COLO829 (cell line): ENCODE measurements around the gene EVA1A.
A peak's percentile ranks its signal among the peaks of the same experiment; 100 is the strongest.

ENCODE experiments used
- DNase-seq: peaks from one replicate; pipeline ENCODE4 v3.0.0; 2012; ENCODE audit warnings: low spot score

The EVA1A gene, protein sequence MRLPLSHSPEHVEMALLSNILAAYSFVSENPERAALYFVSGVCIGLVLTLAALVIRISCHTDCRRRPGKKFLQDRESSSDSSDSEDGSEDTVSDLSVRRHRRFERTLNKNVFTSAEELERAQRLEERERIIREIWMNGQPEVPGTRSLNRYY

DNA sequence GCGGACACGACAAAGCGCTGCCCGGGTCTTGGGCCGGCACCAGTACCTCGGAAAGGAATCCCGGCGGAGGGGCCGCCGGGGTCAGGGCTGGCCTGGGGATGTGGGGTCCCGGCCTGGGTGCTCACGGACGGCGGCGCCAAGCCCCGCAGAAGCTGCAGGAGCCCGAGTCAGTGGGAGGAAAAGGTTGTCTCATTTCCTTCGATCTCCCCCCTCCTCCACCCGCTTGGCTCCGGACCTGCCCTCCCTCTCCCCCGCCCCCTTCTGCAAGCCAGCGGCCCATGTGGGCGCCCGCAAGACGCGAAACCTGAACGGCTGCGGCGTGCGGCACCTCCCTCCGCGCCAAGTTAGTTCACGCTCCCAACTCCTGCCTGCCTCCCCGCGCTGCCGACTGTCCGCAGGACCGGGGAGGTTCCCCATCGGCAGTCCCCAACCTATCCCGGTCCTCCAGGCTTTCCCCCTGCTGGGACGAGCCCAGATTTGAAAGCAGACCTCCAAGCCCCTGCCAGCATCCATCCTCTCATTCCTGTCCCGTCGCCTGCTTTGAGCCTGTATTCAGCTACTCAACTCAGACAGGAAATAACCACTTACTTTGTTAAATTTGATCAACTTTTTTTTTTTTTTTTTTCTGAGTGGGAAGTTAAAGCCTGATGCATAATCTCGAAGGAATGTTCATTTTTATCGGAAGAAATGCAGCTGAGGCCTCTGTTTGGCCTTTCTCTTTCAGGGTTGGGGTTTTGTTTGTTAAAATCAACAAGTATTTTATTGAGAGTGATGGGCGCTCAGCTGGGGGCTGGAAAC is at the start of gene EVA1A:
Gene EVA1A, minus strand, starts transcription at position 172 of the 798 bp plus-strand sequence. CDS start 42,799 bp downstream, outside the sequence.
- DNase-seq = peak; percentile 57

DNA sequence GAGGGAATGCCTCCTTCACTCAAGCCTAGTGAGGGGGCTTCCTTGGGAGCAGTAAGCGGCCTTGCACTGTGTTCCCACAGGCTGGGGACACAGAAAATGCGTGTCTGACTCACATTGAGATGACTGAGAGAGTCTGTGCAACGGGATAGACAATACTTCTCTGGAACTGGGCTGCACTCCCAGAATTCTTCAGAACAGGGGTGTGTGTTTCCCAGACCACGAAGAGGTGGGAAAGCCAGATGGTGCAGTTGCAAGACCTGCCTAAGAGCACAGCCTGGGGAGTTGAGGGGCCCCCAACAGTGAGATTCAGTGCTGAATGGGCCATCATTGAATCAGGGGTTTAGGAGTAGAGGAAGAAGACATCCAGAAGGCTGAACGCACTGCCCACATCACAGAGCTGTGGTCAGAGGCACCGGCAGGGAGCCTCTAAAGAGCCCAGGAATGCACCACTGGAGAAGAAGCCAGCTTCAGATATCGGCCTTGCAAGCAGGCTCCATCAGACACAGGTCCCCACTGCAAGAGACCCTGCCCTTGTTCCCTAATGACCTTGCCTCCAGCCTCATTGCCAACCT is 49.3 kb upstream of the EVA1A start:
- DNase-seq = no peak

DNA sequence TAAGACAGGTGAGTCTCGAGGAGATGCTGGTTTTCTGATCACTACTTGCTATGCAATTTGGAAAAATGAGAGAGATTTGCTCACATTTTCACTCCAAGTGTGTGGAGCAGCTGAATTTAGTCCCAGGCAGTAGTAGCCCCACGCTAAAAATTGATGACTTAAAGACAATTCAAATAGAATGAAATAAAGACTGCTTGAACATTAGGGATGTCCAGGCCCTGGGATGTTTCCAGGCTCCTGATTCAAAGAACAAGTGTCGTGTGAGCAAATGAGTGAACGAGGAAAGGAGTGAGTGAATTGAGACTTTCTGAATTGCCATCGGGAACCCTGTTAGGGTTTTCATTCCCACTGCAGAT is 48.6 kb upstream of the EVA1A start:
- no peak for DNase-seq

DNA sequence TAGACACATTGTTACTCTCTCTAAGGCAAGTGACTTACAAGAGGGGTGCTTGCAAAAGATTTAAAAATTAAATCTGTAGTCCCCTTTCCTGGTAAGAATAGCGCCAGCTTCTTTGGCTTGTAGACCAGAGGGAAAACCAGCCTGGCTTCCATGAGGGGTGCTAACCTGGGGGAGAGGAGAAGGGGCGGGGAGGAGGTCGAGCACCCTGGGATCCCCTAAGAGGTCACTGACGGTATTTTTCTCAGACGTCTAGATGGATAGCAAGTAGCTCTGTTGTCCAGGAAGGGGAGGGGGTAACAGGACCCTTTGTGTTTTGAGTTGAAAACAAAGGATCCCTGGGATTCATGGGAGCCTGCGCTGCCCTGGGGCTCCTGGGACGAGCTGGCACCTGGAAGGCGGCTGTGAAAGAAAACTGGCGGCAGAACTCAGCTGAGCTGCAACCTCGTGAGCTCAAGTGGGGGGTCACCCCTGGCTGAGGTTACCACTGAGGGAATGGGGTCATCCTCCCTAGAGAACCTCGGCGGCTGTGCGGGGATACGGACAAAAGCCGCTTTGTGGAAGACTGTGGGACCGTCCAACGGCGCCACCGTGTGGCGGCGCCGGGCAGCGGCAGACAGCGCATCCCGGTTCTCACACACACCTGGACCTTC is 48.1 kb upstream of the EVA1A start:
- peak; percentile 88 for DNase-seq

DNA sequence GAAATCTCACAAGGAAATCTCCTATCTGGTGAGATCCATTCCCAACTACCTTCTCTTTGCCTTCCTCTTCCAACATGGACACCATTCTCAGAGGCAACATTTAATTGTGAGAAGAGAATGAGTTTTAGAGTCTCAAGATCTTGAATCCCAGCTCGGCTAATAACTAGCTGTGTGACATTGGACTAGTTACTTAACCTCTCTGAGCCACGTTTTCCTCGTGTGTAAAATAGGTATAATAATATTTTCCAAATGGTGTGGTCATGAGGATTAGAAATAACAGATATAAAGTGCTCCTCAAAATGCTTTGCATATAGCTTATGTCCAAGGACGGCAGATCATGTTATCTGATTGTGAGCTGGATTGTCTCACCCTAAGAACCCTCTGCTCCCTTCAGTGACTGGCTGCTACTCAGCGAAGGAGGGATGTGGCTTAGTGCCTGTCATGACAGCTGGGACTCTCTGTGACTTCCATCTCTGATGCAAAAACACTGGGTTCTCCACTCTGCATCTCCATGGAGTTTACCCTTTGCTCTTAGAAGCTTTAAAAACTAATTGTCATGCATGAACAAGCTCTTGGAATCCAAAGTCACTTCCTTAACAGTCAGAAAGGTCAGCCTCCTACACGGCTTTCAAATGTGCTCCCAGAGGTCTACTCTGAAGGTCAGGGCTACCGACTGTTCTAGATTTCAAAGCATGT is 47.4 kb upstream of the EVA1A start:
- DNase-seq = peak; percentile 71

DNA sequence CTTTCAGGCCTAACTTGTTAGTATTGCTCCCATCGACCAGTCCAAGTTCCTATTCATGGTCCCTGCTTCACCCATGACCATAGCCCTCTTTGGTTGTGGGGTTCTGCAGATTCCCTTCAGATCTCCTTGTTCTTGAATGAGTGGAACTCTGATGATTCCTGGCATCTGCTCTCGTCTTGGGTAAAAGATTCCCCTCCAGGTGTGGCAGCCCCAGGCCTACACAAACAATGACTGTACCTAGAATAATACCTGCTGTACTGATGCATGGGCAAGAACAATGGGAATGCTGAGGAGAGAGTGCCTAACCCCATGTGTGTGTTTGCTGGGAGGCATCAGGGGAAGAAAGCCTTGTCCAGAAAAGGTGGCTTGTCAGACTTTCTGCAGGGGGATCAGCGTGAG is 46.7 kb upstream of the EVA1A start:
- no peak for DNase-seq

DNA sequence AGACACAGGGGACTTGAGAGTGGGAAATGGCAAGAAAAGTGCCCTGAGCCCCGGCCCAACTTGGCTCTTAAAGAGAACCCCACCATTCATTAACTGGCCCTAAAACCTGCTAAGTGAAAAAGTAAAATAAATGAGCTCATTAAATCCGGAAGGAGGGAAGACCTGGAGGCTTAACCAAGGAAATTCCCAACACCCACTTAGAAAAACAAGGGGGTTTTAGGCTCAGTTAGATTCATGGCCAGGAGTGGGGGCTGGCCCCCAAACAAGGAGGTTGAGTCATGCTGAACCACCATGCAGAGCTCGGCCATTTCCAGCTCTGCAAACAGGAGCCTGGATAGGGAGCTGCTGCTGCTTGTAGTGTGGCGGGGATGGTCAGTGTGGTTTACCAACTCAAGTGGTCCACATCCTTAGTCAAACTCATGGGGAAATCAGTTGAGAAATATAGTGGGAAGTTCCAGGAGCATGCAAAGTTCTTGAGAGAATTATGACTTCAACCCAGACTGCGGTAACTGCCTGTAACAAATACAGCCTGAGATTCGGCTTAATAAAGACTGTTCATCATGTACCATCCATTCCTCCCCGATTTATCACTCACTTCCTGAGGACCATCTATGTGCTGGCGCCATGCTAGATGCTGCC is 46.1 kb upstream of the EVA1A start:
- no peak for DNase-seq

DNA sequence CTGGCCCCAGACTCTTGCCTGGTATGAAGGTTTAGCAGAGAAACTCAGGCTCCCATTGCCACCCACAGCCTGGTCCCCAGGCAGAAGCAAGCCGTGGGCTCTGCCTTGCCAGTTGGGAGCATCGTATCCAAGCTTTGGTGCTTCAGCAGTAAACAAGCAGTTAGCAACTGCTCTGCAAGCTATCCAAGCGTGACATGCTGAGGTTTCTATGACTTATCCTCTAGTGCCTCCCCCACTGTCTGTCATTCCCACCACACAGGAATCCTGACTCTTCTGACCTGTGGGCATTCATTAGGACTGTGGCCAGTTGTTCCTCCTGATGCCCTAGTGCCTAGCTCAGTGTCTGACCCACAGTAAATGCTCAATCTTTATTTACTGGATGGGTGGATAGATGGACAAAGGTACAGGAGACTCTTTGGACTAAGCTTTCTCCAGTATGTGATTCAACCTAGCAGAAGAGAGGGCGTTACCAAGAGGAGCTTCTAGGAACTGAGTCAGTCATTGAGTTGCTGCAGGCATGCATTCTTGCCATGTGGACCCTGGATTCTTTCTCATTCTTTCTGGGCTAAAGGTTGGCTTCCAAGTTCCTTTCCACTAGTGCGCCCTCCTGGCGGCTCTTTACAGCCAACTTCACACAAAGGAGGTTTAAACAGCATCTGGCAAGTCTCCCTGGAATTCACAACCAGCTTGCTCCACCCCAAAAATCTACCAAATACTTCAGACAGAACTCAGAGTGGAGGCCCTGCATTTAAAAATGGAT is 45.2 kb upstream of the EVA1A start:
- DNase-seq = peak; percentile 39

DNA sequence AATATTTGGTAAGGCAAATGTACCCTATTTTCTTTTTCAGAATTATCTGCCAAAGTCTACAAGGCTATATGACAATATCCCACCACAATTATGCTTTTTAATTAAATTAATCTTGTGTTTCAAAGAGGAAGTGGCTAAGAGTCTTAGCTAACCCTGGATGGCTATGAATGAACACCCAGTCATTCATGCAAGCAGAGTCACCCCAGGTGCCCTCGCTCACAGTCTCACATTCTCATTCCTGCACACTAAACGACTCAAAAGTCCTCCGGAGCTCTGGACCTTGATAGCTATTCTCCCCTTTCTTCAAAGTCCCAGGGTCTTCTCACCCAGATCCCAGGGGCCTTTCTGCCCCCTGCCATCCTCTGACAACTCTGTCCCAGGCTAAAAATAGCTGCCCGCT is 43.7 kb upstream of the EVA1A start:
- DNase-seq = no peak

DNA sequence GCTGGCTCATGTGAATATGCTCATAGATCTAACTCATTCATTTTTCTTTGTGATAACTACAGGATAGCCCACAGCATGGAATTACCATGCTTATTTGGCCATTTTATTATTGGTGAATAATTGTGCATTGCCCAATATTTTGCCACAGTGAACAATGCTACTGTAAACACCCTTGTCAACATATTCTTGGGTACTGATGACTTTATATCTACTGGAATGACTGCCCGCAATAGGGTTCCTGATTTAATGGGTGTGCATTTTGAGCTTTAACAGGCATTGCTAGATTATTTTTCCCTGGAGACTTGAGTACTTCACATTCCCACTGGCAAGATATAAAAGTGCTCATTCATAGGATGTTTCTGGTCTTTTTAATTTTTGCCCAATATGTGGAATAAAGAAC is 42.7 kb upstream of the EVA1A start:
- no peak for DNase-seq

DNA sequence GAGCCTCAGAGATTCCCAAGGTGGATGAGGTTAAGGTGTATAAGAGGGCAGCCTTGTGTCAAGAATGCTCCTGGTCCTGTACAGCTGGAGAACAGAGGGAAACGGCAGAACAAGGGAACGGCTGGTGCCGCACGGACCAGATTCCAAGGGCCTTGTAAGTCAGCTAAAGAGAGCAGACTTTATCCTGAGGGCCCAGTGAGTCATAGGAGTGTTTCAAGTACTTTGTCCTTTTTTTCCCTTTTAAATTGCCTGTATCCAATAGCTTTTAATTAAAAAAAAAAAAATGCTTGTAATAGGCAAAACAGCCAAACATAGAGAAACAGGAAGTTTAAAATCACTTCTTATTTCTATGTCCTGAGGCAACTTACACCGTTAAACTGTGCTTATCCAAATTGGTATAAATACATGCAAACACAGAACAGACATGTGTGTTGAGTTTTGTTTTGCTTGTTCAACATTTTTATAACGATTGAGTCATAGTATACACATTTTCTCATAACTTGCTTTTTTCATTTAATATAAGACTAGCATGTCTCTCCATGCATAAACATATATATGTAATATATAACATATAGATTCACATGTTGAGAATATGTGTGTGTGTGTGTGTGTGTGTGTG is 42.1 kb upstream of the EVA1A start:
- DNase-seq = peak; percentile 89

DNA sequence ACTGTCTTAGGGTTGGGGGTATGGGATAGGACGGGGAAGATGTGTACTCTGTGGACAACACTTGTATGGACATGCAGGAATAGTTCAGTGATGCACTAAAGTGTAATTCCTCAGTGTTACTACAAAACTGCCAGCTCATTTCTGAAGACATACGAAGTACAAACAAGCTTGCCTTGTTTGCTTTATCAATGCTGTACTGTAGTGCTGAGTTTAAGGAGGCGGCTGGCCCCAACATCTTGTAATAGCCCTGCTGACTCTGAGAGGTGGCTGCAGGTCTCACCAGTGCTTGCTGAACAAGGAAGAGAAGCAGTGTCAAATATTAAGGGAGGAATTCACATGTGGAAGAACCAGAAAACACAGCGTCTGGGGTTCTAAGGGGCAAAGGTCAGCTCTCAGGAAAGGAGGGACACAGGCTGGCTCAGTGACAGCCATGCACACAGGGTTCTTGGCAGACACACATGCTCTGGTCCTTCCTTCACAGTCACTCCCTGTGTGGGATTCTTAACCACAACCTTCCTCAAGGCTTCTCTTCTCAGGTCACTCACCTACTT is 39.8 kb upstream of the EVA1A start:
- peak; percentile 88 for DNase-seq

DNA sequence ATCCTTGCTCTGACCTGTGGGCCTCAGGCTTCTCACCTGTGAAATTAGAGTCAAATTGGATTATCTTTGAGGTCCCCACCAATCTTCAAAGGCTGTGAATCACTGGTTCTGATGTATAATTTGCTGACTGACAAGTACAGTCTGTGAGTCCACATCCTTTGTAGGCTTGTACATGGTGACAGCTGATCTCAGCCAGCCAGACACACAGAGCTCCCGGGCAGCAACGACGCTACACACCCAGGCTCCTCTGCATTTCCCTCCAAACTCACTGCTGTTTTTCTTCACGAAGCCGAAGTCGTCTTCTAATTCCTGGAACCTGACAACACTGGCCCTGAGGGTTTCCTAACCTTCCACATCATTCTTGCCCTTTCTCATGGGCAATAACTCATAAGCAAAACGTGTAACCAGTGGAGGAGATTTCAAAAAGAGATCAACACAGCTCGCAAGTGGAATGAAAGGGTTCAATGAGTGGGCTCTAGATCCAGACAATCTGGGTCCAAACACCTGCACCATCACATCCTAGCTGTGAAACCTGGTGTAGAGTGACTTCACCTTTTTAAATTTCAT is 37.9 kb upstream of the EVA1A start:
- no peak for DNase-seq

DNA sequence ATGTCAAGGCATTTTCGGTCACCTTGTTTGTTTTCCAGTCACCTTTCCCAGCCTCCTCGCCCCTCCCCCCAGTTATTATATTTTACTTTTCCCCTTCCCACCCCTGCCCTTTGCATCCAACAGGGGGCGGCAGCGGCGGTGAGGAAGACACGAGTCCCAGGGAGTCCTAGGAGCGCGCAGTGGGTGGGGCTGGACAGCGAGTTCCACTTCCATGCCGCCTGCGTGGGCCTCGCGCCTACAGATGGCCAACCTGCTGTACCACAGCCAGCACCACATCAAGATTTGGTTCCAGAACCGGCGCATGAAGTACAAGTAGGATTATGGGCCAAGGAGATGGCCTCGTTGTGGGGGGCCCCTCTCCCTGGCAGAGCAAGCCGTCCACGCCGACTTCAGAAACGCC is 37.2 kb upstream of the EVA1A start:
- DNase-seq = no peak

DNA sequence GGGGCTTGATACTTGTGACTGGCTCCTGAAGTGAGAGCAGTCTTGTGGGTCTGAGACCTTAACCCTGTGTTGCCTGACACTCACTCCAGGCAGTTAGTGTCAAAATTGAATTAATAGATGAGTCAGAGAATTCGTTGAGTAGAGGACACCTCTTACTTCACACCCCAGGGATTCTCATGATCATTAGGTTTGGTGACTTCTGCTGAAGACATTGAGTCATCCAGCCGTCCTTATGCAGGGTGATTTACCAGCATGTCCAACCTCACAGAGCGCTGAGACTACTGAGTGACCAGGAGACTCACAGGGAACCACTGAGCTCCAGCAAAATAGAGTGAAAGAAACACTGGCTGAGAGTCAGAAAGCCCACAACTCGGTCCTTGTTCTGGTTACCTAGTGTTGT is 36.0 kb upstream of the EVA1A start:
- no peak for DNase-seq

DNA sequence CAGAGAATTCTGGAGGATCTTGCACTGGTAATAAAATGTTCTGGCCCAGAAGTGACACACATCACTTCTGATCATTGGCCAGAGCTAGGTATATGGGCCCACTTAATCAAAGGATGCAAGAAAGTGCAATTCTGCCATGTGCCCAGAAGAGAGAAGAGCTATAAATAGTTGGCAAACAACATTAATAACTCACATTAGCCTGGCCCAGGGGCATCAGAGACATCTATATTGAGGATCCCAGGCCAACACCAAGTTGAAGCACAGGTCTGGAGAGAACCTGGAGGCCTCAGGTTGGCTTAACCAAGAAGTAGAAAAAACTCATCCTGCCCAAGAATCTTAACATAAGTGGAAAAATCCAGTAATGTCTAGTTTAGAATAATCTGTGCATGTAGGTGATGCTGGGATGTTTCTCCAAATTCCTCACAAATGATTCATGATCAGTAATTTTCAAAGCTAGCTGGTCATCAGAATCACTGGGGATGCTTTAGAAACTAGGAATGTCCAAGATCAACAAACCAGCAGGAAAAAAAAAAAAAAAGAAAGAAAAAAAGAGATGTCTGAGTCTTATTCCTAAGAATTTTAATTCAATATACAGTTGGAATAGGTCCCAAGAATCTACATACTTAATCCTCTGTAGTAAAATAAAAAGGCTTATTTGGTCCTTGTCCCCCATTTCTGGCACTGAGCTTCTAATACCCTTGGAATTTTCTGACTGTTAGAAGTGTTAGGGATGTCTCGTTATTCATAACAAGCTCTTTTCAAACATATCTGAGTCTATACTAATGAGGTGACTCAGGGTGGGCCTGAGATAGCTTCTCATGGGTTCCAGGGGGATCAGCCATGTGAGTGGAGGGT is 35.0 kb upstream of the EVA1A start:
- DNase-seq = no peak

DNA sequence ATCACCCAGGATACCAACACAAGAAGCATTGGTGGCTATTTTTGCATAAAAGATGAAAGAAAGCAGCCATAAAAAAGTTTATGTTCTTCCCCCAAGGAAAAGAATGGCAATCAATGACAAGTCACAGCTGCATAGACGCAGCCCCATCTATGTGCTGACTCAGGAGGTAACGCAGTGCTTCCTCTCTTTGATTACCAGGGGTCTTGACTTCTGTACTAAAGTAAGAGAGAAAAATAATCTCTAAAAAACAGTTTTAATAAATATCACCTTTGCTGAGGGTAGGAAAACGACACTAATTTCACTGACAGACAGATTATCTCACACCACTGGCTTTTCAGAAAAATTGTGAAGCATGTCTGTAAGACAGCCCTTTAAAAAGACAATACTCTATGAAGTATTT is 33.9 kb upstream of the EVA1A start:
- DNase-seq = no peak

DNA sequence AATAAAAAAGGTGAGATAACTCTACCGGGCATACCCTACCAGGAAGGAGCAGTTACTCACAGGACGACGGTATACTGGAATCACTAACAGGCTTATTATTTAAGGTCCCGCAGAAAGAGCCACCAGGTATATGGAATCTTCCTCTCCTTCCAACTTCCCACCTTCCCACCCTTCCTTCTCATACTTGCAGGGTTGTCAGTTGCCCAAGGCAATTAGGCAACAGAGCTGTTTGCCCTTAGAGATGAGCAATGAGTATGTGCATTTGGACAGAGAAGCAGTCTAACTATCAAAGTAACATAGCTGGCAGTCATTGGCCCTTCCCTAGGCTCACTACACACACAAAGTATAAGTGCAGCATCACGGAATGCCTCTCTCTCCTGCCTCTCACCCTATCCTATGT is 32.1 kb upstream of the EVA1A start:
- DNase-seq = no peak

DNA sequence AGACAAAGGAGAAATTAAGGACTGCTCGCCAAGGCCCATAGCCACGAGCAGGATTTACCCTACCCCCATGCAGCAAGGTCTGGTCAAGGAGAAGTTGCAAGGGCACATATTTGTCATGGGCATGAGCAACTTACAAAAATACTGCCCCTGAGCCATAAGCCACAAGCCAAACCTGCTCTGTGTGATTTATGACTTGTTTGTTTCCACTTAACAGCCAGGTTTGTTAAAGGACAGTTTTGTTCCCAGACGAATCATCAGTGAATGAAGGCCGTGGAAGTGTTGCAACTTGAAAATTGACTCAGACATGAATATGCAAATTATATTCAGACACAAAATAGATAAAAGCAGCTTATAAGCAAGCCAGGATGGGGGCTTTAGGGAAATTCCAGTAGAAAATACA is 31.3 kb upstream of the EVA1A start:
- peak; percentile 74 for DNase-seq
